Progenitor cell of endocrine pancreas (in vitro differentiated cells): ENCODE data around the gene METRNL. TPM values are rescaled to one million over a fixed set of nuclear protein-coding genes. Genes with fewer than 3 reads are reported as not detected.

Source experiments
- DNase-seq: peaks from one replicate; pipeline ENCODE4 v3.0.0; 2021; ENCODE audit warnings: low spot score; ENCODE audit not compliant: unreplicated experiment
- H3K27ac Mint-ChIP-seq: 2 replicates; pipeline ENCODE4 v1.8.0; 2021; ENCODE audit warnings: mild to moderate bottlenecking, moderate library complexity, mixed read lengths
- H3K27me3 Mint-ChIP-seq: 2 replicates; pipeline ENCODE4 v1.8.0; 2021; ENCODE audit warnings: mixed read lengths
- H3K36me3 Mint-ChIP-seq: 2 replicates; pipeline ENCODE4 v1.8.0; 2022; ENCODE audit warnings: mixed read lengths; ENCODE audit not compliant: insufficient read depth
- H3K4me1 Mint-ChIP-seq: 2 replicates; pipeline ENCODE4 v1.8.0; 2021; ENCODE audit warnings: low read depth, mixed read lengths
- H3K4me3 Mint-ChIP-seq: 2 replicates; pipeline ENCODE4 v1.8.0; 2021; ENCODE audit warnings: low read depth, mild to moderate bottlenecking, moderate library complexity, mixed read lengths
- H3K9me3 Mint-ChIP-seq: 2 replicates; pipeline ENCODE4 v1.8.0; 2021; ENCODE audit warnings: low read depth, mixed read lengths
- CTCF ChIP-seq: fragments of 200-600 bp; sonication (generic); IDR thresholded peaks from one replicate; pipeline ENCODE4 v1.5.0; 2021; ENCODE audit warnings: antibody characterized with exemption, mild to moderate bottlenecking; ENCODE audit not compliant: unreplicated experiment
- total RNA-seq: library from RNA; stranded (reverse); gene quantifications from 2 replicates; pipeline ENCODE4 v1.2.1, GENCODE V29; 2021

METRNL gene
- total RNA-seq, 1 donor from 2014 or later, result 54.6 TPM

- no peak for DNase-seq
- Mint-ChIP-seq H3K4me3 (no peak overlapping the region), H3K27ac (no peak overlapping the region), H3K9me3 (no peaks in the 10 kb centered on the region), H3K27me3 (peaks cover 33% of the 10 kb centered on the region), H3K4me1 (peaks cover 13% of the 10 kb centered on the region), H3K36me3 (no peaks in the 10 kb centered on the region)
- TF ChIP-seq CTCF, result no peak
Observed at GRCh38 chr17:83115202-83115651, 35.8 kb downstream of the METRNL start.

GRCh38 chr17:83115832-83116231 is 36.4 kb downstream of the METRNL start:
- Mint-ChIP-seq H3K27me3 (peaks cover 39% of the 10 kb centered on the region), H3K4me3 (no peak overlapping the region)
- DNase-seq, result no peak

GRCh38 chr17:83116311-83116771 is 36.9 kb downstream of the METRNL start:
- H3K36me3 Mint-ChIP-seq, result no peaks in the 10 kb centered on the region
- no peak overlapping the region for H3K4me3 Mint-ChIP-seq
- H3K27ac Mint-ChIP-seq, result no peak overlapping the region
- DNase-seq, result no peak
- TF ChIP-seq CTCF, result no peak
- H3K4me1 Mint-ChIP-seq, result peaks cover 5% of the 10 kb centered on the region
- H3K27me3 Mint-ChIP-seq, result peaks cover 39% of the 10 kb centered on the region
- H3K9me3 Mint-ChIP-seq, result no peaks in the 10 kb centered on the region

More at GRCh38 chr17:83115832-83116231, 36.4 kb downstream of the METRNL start:
- Mint-ChIP-seq H3K27ac (no peak overlapping the region), H3K9me3 (no peaks in the 10 kb centered on the region), H3K4me1 (peaks cover 8% of the 10 kb centered on the region), H3K36me3 (no peaks in the 10 kb centered on the region)
- TF ChIP-seq CTCF, result no peak

GRCh38 chr17:83116783-83117555 is 37.6 kb downstream of the METRNL start:
- TF ChIP-seq CTCF, result no peak
- Mint-ChIP-seq H3K27ac (no peak overlapping the region), H3K9me3 (no peaks in the 10 kb centered on the region), H3K36me3 (no peaks in the 10 kb centered on the region), H3K4me3 (no peak overlapping the region), H3K4me1 (peaks cover 5% of the 10 kb centered on the region), H3K27me3 (peaks cover 45% of the 10 kb centered on the region)
- no peak for DNase-seq

- Mint-ChIP-seq H3K4me3 (no peak overlapping the region), H3K36me3 (no peaks in the 10 kb centered on the region), H3K27me3 (peaks cover 51% of the 10 kb centered on the region), H3K9me3 (no peaks in the 10 kb centered on the region), H3K27ac (no peak overlapping the region), H3K4me1 (peaks cover 5% of the 10 kb centered on the region)
- no peak for DNase-seq
- TF ChIP-seq CTCF, result no peak
Observed at GRCh38 chr17:83117583-83117982, 38.2 kb downstream of the METRNL start.
